ENCODE data around the gene KICS2.

DNA sequence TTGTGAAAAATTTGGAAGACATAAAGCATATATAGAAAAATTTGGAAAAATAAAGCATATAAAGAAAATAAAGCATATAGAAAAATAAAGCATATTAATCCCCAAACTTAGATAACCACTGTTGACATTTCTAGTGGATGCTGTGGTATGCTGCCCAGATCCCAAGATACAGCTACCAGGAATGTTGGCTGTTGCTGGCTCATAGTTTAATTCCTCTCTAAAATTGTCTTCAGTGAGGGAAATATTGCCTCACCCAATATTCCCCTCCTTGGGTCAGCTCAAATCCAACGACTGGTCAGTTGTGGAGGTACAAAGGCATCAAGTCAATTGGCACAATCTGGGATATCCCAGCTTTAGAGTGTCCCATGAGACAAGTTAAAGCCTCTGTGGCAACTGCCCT, 10.1 kb upstream of the KICS2 start:
- no peak for TF ChIP-seq CTCF (IDR thresholded peaks at IDR 0.05; ENCODE audit: insufficient read depth, low read depth, low read length)
- no peak for TF ChIP-seq EZH2 (IDR thresholded peaks at IDR 0.05; ENCODE audit: insufficient read depth, low read length)

Data from astrocyte (in vitro differentiated cells and primary cell).